DMS79 treated with DMSO at 0.1 percent for 48 hours (cell line): ENCODE data around the gene TBC1D13.
"Not testable (repeated sequence)": the region's sequence is repeated elsewhere in the genome, so short reads cannot be mapped to it uniquely, and the experiment has no call there.

Experiments used
- DNase-seq: peaks from one replicate; lab custom pipeline; 2025; lab: John Stamatoyannopoulos, UW

The TBC1D13 gene

GRCh38 chr9:128821584-128822406, 34.7 kb downstream of the TBC1D13 start:
- no peak for DNase-seq

- DNase-seq: no peak
These were observed 35.5 kb downstream of the TBC1D13 start for GRCh38 chr9:128822407-128823042.

GRCh38 chr9:128823362-128823902, 36.4 kb downstream of the TBC1D13 start:
- no peak for DNase-seq

GRCh38 chr9:128823903-128824406, 36.9 kb downstream of the TBC1D13 start:
- no peak for DNase-seq

DNA sequence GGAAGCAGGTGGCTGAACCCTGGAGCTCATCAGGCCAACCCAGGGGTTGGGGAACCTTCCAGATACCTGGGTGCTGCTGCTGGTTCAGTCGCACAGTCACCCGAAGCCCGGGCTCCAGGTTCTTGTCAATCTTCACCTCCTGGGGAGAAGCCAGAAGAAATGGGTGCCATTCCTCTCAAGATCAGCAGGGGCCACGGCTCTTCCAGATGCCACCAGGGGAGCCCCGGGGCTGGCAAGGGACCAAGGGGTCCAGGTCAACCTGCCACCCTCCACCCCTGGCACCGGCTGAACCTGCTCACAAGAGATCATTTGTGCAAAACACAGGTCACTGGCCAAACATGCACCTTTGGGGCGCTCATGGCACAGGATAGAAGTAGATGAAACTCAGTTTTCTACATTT, 37.9 kb downstream of the TBC1D13 start:
- no peak for DNase-seq

DNA sequence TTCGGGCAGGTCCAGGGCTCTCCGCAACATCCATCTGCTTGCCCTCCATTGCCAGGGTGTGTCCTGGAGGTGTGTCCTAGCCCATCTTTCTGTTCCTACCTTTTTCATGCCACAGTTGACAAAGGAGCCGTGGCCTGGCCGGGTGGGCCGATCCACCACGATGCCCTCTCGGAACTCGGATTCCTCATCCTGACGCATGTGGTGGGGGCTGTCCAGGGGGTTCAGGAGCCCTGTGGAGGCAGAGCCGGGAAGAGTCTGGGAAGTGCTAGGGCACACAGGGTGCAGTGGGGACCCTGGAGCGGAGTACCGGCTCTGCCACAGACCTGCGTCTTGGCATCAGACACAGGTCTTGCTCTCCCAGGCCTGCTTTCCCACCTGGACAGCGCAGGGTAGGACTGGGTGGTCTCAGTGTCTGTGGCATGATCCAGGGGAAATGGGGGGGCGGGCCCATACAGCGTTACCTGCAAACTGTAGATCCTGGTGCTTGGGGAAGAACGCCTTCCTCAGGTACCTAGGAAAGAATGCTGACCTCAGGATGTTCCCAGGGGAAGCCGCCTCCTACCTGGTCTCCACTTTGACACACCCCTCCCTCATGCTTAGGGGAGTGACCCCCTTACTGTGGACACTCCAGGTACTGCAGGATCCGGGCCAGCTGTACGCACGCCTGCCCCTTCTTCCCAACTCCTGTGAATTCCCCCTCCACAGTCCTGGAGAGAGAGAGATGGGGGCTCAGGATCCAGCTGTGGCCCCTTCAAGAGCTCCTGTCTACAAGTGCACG, 39.1 kb downstream of the TBC1D13 start:
- no peak for DNase-seq

DNA sequence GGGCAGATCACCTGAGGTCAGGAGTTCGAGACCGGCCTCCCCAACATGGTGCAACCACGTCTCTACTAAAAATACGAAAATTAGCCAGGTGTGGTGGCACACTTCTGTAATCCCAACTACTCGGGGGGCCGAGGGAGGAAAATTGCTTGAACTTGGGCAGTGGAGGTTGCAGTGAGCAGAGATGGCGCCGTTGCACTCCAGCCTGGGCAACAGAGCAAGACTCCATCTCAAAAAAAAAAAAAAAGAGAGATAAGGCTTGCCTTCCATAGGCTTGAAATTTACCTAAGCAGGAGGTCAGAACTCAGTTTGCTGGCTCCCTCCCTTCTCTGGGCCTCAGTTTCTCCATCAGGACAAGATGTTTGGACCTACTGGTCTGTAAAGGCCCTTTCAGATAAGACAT, 41.2 kb downstream of the TBC1D13 start:
- no peak for DNase-seq

DNA sequence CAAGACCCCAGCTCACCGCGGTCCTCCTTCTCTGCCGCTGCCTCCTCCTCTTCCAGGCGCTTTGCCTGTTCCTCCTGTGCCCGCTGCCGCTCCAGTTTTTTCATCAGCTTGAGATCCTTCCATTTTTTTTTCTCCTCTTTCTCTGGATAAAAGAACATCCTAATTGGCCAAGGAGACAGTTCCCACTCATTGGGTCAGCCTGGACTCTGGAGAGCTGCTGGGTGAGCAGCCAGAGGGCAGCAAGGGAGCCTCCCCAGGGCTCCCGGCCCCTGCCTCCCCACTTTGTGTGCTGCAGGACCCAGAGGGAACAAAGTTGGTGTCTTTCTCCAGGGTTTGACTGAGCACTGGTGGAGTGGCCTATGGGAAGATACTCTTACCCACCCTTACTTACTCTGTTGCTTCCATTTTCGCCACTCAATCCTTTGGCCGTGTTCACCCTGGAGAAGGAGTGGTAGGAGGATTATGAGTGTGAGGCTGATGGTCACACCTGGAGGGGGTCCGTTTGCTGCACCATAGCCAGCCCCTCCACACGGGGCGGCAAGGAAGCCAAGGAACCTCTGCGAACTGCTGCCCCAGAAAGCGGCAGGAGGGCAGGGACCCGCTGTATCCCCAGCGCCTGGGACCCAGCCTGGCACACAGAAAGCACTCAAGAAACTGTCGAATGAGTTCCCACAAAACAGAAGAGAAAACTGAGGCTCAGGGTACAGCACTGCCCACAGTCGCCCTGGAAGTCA, 41.8 kb downstream of the TBC1D13 start:
- no peak for DNase-seq

GRCh38 chr9:128829477-128830251, 42.6 kb downstream of the TBC1D13 start, which contains the start of gene SPOUT1:
Gene SPOUT1, minus strand, starts transcription at chr9:128829794. Its CDS starts 14 bp downstream, at chr9:128829780.
- DNase-seq: peak; percentile 92

- no peak for DNase-seq
These were observed 46.6 kb downstream of the TBC1D13 start for GRCh38 chr9:128833696-128834095.

- no peak for DNase-seq
These were observed 48.5 kb downstream of the TBC1D13 start for GRCh38 chr9:128835246-128836210.

- DNase-seq: no peak
These were observed 49.6 kb downstream of the TBC1D13 start for GRCh38 chr9:128836509-128837145.

GRCh38 chr9:128838338-128838737, 51.3 kb downstream of the TBC1D13 start:
- no peak for DNase-seq

DNA sequence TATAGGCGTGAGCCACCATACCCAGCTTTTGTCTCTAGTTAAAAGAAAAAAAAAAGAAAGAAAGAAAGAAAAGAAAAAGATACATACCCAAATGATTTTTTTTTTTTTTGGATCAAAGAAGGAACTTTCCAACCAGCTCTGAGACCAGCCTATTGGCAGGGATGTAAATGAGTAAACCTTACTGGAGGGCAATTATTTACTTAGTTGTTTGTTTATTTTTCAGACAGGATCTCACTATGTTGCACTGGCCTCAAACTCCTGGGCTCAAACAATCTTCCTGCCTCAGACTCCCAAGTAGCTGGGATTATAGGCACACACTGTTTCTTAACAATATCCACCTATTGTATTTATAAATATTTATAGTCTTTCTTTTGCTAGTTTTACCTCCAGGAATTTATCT, 53.5 kb downstream of the TBC1D13 start:
- no peak for DNase-seq

GRCh38 chr9:128841694-128842492, 54.8 kb downstream of the TBC1D13 start:
- no peak for DNase-seq

- not testable (repeated sequence) for DNase-seq
These were observed 56.1 kb downstream of the TBC1D13 start for GRCh38 chr9:128843171-128843570.

GRCh38 chr9:128845186-128845931, 58.3 kb downstream of the TBC1D13 start:
- DNase-seq: peak; percentile 94
